Measurements from ENCODE around the gene ACD.

DNA sequence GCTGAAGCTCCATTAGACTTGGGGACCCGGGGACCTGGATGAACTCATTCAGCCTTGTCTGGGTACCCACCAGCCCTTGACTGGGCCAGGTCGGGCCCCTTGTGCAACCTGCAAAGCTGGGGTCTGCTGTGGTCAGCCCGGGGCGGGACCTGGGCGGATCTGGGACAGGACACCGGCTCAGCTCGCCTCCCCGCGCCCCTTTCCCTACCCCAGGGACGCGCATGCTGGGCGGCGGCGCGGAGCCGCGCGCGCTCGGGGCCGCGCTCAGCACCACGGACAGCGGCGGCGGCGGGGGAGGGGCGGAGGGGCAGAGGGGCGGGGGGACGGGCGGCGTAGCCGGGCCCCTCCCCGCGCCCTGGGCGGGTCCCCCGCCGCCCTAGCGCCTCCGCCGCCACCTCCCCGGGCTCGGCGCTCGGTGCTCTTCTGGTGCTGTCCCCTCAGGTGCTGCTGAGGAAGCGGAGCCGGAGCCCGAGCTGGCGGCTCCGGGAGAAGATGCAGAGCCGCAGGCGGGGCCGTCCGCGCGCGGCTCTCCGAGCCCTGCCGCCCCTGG, 7.4 kb downstream of the ACD start:
- TF ChIP-seq, protein P1, sequence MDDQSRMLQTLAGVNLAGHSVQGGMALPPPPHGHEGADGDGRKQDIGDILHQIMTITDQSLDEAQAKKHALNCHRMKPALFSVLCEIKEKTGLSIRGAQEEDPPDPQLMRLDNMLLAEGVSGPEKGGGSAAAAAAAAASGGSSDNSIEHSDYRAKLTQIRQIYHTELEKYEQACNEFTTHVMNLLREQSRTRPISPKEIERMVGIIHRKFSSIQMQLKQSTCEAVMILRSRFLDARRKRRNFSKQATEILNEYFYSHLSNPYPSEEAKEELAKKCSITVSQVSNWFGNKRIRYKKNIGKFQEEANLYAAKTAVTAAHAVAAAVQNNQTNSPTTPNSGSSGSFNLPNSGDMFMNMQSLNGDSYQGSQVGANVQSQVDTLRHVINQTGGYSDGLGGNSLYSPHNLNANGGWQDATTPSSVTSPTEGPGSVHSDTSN (CRISPR knock-in tag; IDR thresholded peaks at IDR 0.05) = no peak
- TF ChIP-seq ZNF138 (tag by site-specific recombination; IDR thresholded peaks at IDR 0.05; ENCODE audit: borderline replicate concordance) (no peak), ZNF133 (tag by site-specific recombination; IDR thresholded peaks at IDR 0.05) (no peak), ZFP37 (tag by site-specific recombination; IDR thresholded peaks at IDR 0.05) (no peak), KLF16 (tag by site-specific recombination; IDR thresholded peaks at IDR 0.05) (no peak), ZNF670 (tag by site-specific recombination; IDR thresholded peaks at IDR 0.05; ENCODE audit: low read depth) (no peak), ZNF571 (tag by site-specific recombination; IDR thresholded peaks at IDR 0.05) (no peak), YY1 (tag by site-specific recombination; IDR thresholded peaks at IDR 0.05) (no peak), ZFP41 (tag by site-specific recombination; IDR thresholded peaks at IDR 0.05; ENCODE audit: borderline replicate concordance) (no peak)
- TF ChIP-seq, protein P2, sequence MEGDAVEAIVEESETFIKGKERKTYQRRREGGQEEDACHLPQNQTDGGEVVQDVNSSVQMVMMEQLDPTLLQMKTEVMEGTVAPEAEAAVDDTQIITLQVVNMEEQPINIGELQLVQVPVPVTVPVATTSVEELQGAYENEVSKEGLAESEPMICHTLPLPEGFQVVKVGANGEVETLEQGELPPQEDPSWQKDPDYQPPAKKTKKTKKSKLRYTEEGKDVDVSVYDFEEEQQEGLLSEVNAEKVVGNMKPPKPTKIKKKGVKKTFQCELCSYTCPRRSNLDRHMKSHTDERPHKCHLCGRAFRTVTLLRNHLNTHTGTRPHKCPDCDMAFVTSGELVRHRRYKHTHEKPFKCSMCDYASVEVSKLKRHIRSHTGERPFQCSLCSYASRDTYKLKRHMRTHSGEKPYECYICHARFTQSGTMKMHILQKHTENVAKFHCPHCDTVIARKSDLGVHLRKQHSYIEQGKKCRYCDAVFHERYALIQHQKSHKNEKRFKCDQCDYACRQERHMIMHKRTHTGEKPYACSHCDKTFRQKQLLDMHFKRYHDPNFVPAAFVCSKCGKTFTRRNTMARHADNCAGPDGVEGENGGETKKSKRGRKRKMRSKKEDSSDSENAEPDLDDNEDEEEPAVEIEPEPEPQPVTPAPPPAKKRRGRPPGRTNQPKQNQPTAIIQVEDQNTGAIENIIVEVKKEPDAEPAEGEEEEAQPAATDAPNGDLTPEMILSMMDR (tag by site-specific recombination; IDR thresholded peaks at IDR 0.05) = no peak
- TF ChIP-seq, protein P3, sequence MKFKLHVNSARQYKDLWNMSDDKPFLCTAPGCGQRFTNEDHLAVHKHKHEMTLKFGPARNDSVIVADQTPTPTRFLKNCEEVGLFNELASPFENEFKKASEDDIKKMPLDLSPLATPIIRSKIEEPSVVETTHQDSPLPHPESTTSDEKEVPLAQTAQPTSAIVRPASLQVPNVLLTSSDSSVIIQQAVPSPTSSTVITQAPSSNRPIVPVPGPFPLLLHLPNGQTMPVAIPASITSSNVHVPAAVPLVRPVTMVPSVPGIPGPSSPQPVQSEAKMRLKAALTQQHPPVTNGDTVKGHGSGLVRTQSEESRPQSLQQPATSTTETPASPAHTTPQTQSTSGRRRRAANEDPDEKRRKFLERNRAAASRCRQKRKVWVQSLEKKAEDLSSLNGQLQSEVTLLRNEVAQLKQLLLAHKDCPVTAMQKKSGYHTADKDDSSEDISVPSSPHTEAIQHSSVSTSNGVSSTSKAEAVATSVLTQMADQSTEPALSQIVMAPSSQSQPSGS (tag by site-specific recombination; IDR thresholded peaks at IDR 0.05; ENCODE audit: low read depth) = no peak
- TF ChIP-seq, protein P4, sequence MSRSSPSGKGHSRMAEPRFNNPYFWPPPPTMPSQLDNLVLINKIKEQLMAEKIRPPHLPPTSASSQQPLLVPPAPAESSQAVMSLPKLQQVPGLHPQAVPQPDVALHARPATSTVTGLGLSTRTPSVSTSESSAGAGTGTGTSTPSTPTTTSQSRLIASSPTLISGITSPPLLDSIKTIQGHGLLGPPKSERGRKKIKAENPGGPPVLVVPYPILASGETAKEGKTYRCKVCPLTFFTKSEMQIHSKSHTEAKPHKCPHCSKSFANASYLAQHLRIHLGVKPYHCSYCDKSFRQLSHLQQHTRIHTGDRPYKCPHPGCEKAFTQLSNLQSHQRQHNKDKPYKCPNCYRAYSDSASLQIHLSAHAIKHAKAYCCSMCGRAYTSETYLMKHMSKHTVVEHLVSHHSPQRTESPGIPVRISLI (tag by site-specific recombination; IDR thresholded peaks at IDR 0.05) = no peak
- TF ChIP-seq, protein P5, sequence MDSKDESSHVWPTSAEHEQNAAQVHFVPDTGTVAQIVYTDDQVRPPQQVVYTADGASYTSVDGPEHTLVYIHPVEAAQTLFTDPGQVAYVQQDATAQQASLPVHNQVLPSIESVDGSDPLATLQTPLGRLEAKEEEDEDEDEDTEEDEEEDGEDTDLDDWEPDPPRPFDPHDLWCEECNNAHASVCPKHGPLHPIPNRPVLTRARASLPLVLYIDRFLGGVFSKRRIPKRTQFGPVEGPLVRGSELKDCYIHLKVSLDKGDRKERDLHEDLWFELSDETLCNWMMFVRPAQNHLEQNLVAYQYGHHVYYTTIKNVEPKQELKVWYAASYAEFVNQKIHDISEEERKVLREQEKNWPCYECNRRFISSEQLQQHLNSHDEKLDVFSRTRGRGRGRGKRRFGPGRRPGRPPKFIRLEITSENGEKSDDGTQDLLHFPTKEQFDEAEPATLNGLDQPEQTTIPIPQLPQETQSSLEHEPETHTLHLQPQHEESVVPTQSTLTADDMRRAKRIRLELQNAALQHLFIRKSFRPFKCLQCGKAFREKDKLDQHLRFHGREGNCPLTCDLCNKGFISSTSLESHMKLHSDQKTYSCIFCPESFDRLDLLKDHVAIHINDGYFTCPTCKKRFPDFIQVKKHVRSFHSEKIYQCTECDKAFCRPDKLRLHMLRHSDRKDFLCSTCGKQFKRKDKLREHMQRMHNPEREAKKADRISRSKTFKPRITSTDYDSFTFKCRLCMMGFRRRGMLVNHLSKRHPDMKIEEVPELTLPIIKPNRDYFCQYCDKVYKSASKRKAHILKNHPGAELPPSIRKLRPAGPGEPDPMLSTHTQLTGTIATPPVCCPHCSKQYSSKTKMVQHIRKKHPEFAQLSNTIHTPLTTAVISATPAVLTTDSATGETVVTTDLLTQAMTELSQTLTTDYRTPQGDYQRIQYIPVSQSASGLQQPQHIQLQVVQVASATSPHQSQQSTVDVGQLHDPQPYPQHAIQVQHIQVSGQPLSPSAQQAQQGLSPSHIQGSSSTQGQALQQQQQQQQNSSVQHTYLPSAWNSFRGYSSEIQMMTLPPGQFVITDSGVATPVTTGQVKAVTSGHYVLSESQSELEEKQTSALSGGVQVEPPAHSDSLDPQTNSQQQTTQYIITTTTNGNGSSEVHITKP (tag by site-specific recombination; IDR thresholded peaks at IDR 0.05) = no peak
- TF ChIP-seq, protein P6, sequence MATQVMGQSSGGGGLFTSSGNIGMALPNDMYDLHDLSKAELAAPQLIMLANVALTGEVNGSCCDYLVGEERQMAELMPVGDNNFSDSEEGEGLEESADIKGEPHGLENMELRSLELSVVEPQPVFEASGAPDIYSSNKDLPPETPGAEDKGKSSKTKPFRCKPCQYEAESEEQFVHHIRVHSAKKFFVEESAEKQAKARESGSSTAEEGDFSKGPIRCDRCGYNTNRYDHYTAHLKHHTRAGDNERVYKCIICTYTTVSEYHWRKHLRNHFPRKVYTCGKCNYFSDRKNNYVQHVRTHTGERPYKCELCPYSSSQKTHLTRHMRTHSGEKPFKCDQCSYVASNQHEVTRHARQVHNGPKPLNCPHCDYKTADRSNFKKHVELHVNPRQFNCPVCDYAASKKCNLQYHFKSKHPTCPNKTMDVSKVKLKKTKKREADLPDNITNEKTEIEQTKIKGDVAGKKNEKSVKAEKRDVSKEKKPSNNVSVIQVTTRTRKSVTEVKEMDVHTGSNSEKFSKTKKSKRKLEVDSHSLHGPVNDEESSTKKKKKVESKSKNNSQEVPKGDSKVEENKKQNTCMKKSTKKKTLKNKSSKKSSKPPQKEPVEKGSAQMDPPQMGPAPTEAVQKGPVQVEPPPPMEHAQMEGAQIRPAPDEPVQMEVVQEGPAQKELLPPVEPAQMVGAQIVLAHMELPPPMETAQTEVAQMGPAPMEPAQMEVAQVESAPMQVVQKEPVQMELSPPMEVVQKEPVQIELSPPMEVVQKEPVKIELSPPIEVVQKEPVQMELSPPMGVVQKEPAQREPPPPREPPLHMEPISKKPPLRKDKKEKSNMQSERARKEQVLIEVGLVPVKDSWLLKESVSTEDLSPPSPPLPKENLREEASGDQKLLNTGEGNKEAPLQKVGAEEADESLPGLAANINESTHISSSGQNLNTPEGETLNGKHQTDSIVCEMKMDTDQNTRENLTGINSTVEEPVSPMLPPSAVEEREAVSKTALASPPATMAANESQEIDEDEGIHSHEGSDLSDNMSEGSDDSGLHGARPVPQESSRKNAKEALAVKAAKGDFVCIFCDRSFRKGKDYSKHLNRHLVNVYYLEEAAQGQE (tag by site-specific recombination; IDR thresholded peaks at IDR 0.05) = peak; percentile 83

Data from HEK293 (cell line).